GM12801 (cell line): ENCODE measurements around the gene SLAMF1.

Experiments used
- CTCF ChIP-seq: IDR thresholded peaks from one replicate; pipeline ENCODE4 v1.5.1; 2011; ENCODE audit warnings: control low read depth; ENCODE audit not compliant: insufficient read length; ENCODE audit errors: extremely low read depth

SLAMF1 gene

DNA sequence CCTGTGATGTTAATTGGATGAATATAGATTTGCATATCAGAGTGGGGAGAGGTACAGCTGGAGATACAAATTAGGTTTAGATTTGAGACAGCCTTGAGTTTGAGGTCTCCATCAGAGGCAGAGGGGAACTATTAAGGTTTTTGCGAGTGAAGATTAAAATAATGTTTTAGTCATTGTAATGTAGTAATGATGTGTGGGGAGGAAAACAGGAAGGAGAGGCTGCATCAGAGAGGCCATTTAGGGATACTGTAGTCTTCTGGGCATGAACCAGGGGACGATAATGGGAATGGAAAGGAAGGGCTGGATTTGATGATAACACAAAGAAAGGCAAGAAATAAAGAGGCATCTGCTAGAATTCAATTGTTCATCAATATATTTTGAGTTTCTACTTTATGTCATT, 77.0 kb downstream of the SLAMF1 start:
- no peak for TF ChIP-seq CTCF

- no peak for TF ChIP-seq CTCF
Observed at GRCh38 chr1:160567858-160568682, 78.8 kb downstream of the SLAMF1 start.

GRCh38 chr1:160567341-160567740, 79.5 kb downstream of the SLAMF1 start:
- TF ChIP-seq CTCF = no peak

GRCh38 chr1:160565564-160565963, 81.3 kb downstream of the SLAMF1 start:
- no peak for TF ChIP-seq CTCF

DNA sequence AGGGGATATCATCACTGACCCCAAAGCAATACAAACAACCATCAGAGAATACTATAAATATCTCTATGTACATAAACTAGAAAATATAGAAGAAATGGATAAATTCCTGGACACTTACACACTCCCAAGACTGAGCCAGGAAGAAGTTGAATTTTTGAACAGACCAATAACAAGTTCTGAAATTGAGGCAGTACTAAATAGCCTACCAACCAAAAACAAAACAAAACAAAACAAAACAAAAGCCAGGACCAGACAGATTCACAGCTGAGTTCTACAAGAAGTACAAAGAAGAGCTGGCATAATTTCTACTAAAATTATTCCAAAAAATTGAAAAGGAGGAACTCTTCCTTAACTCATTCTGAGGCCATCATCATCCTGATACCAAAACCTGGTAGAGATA, 86.0 kb downstream of the SLAMF1 start:
- no peak for TF ChIP-seq CTCF

- no peak for TF ChIP-seq CTCF
Observed at GRCh38 chr1:160560045-160560705, 86.7 kb downstream of the SLAMF1 start.

DNA sequence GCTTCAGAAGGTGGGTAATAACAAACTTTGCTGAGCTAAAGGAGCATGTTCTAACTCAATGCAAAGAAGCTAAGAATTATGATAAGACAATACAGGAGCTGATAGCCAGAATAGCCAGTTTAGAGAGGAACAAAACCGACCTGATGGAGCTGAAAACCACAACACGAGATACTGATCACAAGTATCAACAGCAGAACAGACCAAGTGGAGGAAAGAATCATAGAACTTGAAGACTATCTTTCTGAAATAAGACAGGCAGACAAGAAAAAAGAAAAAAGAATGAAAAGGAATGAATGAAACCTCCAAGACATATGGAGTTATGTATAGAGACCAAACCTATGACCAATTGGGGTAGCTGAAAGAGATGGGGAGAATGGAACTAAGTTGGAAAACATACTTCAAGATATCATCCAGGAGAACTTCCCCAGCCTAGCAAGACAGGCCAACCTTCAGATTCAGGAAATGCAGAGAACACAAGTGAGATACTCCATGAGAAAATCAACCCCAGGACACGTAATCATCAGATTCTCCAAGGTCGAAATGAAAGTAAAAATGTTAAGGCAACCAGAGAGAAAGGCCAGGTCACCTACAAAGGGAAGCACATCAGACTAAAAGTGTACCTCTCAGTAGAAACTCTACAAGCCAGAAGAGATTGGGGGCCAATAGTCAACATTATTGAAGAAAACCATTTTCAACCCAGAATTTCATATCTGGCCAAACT, 88.0 kb downstream of the SLAMF1 start:
- TF ChIP-seq CTCF = no peak
